Lung (tissue), 12 donors: ENCODE results near the gene CMIP. TPM values are rescaled to one million over a fixed set of nuclear protein-coding genes. Genes with fewer than 3 reads are reported as not detected.

Source experiments
- ATAC-seq: fragments of 200-7000 bp; cut with Tn5 transposase; one replicate; pipeline ENCODE4 v1.9.1; 2020; ENCODE audit warnings: moderate number of reproducible peaks; ENCODE audit not compliant: insufficient read depth, low FRiP score
- DNase-seq, 3 donors: peaks; one replicate each; pipeline ENCODE4 v3.0.0-alpha.2; 2013 to 2017
- H3K27ac ChIP-seq, 2 donors: one replicate each; pipeline ENCODE4 v1.5.1; 2013; ENCODE audit warnings: mild to moderate bottlenecking in 2 of 2, moderate library complexity in 2 of 2, control low read depth in 1 of 2, inconsistent platforms in 1 of 2, low read depth in 1 of 2, low read length in 1 of 2
- H3K27me3 ChIP-seq, 3 donors: one replicate each; pipeline ENCODE4 v1.5.1; 2013; ENCODE audit warnings: low read length in 2 of 3; ENCODE audit not compliant: control insufficient read depth in 3 of 3, insufficient read depth in 3 of 3
- H3K36me3 ChIP-seq, 4 donors: one replicate each; pipeline ENCODE4 v1.5.1; 2013; ENCODE audit warnings: low read length in 4 of 4, mild to moderate bottlenecking in 1 of 4, moderate library complexity in 1 of 4; ENCODE audit not compliant: control insufficient read depth in 4 of 4, insufficient read depth in 4 of 4
- H3K4me1 ChIP-seq, 5 donors: one replicate each; pipeline ENCODE4 v1.5.1; 2013; ENCODE audit warnings: low read length in 5 of 5, mild to moderate bottlenecking in 2 of 5, moderate library complexity in 1 of 5; ENCODE audit not compliant: control insufficient read depth in 5 of 5, insufficient read depth in 5 of 5
- H3K4me3 ChIP-seq: one replicate; pipeline ENCODE4 v1.5.1; 2013; ENCODE audit warnings: mild to moderate bottlenecking, control low read depth, moderate library complexity
- H3K9ac ChIP-seq, 2 donors: one replicate each; pipeline ENCODE4 v1.5.1; 2013; ENCODE audit warnings: low read length in 2 of 2, control low read depth in 1 of 2; ENCODE audit not compliant: insufficient read depth in 1 of 2
- H3K9me3 ChIP-seq, 4 donors: one replicate each; pipeline ENCODE4 v1.5.1; 2013; ENCODE audit warnings: low read length in 3 of 4, mild to moderate bottlenecking in 1 of 4, moderate library complexity in 1 of 4; ENCODE audit not compliant: control insufficient read depth in 4 of 4, insufficient read depth in 3 of 4
- CTCF ChIP-seq: IDR thresholded peaks from 2 replicates; pipeline ENCODE4 v1.5.1; 2012; ENCODE audit warnings: mild to moderate bottlenecking; ENCODE audit errors: control extremely low read depth, extremely low read depth
- WGBS, 2 donors: extraction: QIAGEN DNeasy Blood & Tissue Kit; methylation state at CpG; one replicate each; pipeline ENCODE4 v1.1.7; 2013; 5-methylcytosine and 5-hydroxymethylcytosine counted together
- polyA plus RNA-seq, 2 donors: library from polyadenylated mRNA; stranded (reverse); fragments of 200-250 nt; gene quantifications; one replicate each; pipeline ENCODE4 v1.2.1, GENCODE V29; 2013
- total RNA-seq, 2 donors: library from RNA; depleted of rRNA in 1 of 2; stranded (reverse); fragments of >200 nt in 1 of 2; gene quantifications; one replicate each; pipeline ENCODE4 v1.2.1, GENCODE V29; 2014 to 2021
- donor health status: control.
- donor health status: control.
- donor health status: Bipolar disorder and iron deficiency.
- donor health status: healthy.
- donor health status: DM: yes; HTN: yes; CAD: no.

Gene CMIP
- total and polyA plus RNA-seq, 4 donors = 11.8 to 80.5 (median 48.6) TPM

- no peak for DNase-seq
- WGBS, 2 donors = 91 to 93% methylated on average over 6 to 7 of the region's 7 CpGs
- Histone ChIP-seq H3K9ac (no peak overlapping the region), H3K27me3 (no peaks in the 10 kb centered on the region), H3K27ac (no peak overlapping the region), H3K36me3 (peaks cover 0 to 5% (median 1%) of the 10 kb centered on the region in 4 donors), H3K9me3 (no peaks in the 10 kb centered on the region), H3K4me3 (no peak overlapping the region), H3K4me1 (peaks cover 0 to 17% (median 9%) of the 10 kb centered on the region in 5 donors)
- TF ChIP-seq CTCF = no peak
- ATAC-seq = no peak
Observed at GRCh38 chr16:81640681-81641070, 196.1 kb downstream of the CMIP start.

GRCh38 chr16:81641395-81642106, 196.9 kb downstream of the CMIP start:
- WGBS, 2 donors = 83 to 88% methylated on average over 18 of the region's 18 CpGs
- Histone ChIP-seq H3K4me1 (peaks cover 0 to 9% (median 2%) of the 10 kb centered on the region in 5 donors), H3K9ac (no peak overlapping the region), H3K36me3 (peaks cover 0 to 5% (median 1%) of the 10 kb centered on the region in 4 donors), H3K27me3 (no peaks in the 10 kb centered on the region), H3K27ac (no peak overlapping the region), H3K9me3 (no peaks in the 10 kb centered on the region), H3K4me3 (no peak overlapping the region)
- DNase-seq (no peak), ATAC-seq (no peak)
- TF ChIP-seq CTCF = no peak

GRCh38 chr16:81642107-81642436, 197.5 kb downstream of the CMIP start:
- H3K4me3 ChIP-seq = no peak overlapping the region
- 97 to 98% methylated on average over 4 of the region's 4 CpGs for WGBS, 2 donors
- H3K27me3 ChIP-seq = no peaks in the 10 kb centered on the region
- no peak for ATAC-seq
- no peak for DNase-seq
- no peak overlapping the region for H3K27ac ChIP-seq
- peaks cover 0 to 5% (median 1%) of the 10 kb centered on the region in 4 donors for H3K36me3 ChIP-seq
- no peak for TF ChIP-seq CTCF
- H3K4me1 ChIP-seq = peaks cover 0 to 9% (median 0%) of the 10 kb centered on the region in 5 donors
- no peaks in the 10 kb centered on the region for H3K9me3 ChIP-seq
- H3K9ac ChIP-seq = no peak overlapping the region

- Histone ChIP-seq H3K27me3 (no peaks in the 10 kb centered on the region), H3K27ac (no peak overlapping the region), H3K9me3 (no peaks in the 10 kb centered on the region), H3K9ac (no peak overlapping the region), H3K4me1 (peaks cover 0 to 9% (median 0%) of the 10 kb centered on the region in 5 donors), H3K4me3 (no peak overlapping the region), H3K36me3 (peaks cover 0 to 5% (median 1%) of the 10 kb centered on the region in 4 donors)
- no peak for TF ChIP-seq CTCF
- WGBS, 2 donors = 74 to 75% methylated on average over 5 of the region's 5 CpGs
- DNase-seq (no peak), ATAC-seq (no peak)
Observed at GRCh38 chr16:81642943-81643342, 198.3 kb downstream of the CMIP start.
